AG04449 (cell line): ENCODE measurements around the gene ULK4.

Experiments used
- CTCF ChIA-PET: fragments of 350-600 bp; formaldehyde crosslinking; extraction: SDS; loops from one replicate; lab custom pipeline; 2021; ENCODE audit warnings: antibody characterized with exemption; lab: Yijun Ruan, JAX
- POLR2A ChIA-PET: fragments of 400-600, 350-600 bp; formaldehyde crosslinking; extraction: SDS; loops from one replicate; lab custom pipeline; 2020; ENCODE audit warnings: antibody characterized with exemption, inconsistent platforms; lab: Yijun Ruan, JAX
- DNase-seq: peaks from one replicate; pipeline ENCODE4 v3.0.0-alpha.2; 2010; ENCODE audit warnings: low read depth, low spot score
- H3K4me3 ChIP-seq: 2 replicates; pipeline ENCODE4 v1.5.1; 2011; ENCODE audit warnings: low read depth, mild to moderate bottlenecking, control low read depth, low read length
- TF ChIP-seq, protein P1 (sequence below): IDR thresholded peaks from one replicate; pipeline ENCODE4 v1.5.1; 2011; ENCODE audit warnings: mild to moderate bottlenecking, moderate library complexity, low read length, control low read depth, inconsistent platforms; ENCODE audit not compliant: insufficient read depth; ENCODE audit errors: missing control alignments

ULK4 gene

DNA sequence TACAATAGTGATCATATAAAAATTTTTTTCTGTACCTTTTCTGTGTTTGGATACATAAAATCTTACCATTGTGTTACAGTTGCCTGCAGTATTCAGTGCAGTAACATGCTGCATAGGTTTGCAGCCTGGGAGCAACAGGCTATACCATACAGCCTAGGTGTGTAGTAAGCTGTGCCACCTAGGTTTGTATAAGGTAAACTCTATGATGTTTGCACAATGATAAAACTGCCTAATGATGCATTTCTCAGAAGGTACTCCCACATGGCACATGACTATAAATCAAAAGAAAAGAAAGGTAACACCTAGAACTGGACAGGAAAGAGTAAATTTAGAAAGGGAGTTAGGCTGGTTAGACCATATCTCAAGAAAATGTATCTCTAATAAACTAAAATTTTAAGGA is 293.5 kb downstream of the ULK4 start:
- H3K4me3 ChIP-seq: no peak overlapping the region
- ChIA-PET POLR2A (no interaction called here), CTCF (no interaction called here)
- DNase-seq: no peak
- TF ChIP-seq, protein P1, sequence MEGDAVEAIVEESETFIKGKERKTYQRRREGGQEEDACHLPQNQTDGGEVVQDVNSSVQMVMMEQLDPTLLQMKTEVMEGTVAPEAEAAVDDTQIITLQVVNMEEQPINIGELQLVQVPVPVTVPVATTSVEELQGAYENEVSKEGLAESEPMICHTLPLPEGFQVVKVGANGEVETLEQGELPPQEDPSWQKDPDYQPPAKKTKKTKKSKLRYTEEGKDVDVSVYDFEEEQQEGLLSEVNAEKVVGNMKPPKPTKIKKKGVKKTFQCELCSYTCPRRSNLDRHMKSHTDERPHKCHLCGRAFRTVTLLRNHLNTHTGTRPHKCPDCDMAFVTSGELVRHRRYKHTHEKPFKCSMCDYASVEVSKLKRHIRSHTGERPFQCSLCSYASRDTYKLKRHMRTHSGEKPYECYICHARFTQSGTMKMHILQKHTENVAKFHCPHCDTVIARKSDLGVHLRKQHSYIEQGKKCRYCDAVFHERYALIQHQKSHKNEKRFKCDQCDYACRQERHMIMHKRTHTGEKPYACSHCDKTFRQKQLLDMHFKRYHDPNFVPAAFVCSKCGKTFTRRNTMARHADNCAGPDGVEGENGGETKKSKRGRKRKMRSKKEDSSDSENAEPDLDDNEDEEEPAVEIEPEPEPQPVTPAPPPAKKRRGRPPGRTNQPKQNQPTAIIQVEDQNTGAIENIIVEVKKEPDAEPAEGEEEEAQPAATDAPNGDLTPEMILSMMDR: no peak

- CTCF ChIA-PET: no interaction called here
- POLR2A ChIA-PET: no interaction called here
- no peak for DNase-seq
- H3K4me3 ChIP-seq: no peak overlapping the region
- TF ChIP-seq, protein P1: no peak
These were observed 299.6 kb downstream of the ULK4 start for GRCh38 chr3:41662288-41662687.

GRCh38 chr3:41661796-41662195 is 300.1 kb downstream of the ULK4 start:
- no peak for DNase-seq
- TF ChIP-seq, protein P1: no peak
- ChIA-PET CTCF (no interaction called here), POLR2A (no interaction called here)
- H3K4me3 ChIP-seq: no peak overlapping the region

- DNase-seq: no peak
- TF ChIP-seq, protein P1: no peak
- POLR2A ChIA-PET: no interaction called here
- CTCF ChIA-PET: no interaction called here
- H3K4me3 ChIP-seq: no peak overlapping the region
These were observed 301.4 kb downstream of the ULK4 start for GRCh38 chr3:41660510-41660909.

- H3K4me3 ChIP-seq: no peak overlapping the region
- TF ChIP-seq, protein P1: no peak
- ChIA-PET CTCF (no interaction called here), POLR2A (no interaction called here)
- DNase-seq: no peak
These were observed 308.2 kb downstream of the ULK4 start for GRCh38 chr3:41653571-41654239.

DNA sequence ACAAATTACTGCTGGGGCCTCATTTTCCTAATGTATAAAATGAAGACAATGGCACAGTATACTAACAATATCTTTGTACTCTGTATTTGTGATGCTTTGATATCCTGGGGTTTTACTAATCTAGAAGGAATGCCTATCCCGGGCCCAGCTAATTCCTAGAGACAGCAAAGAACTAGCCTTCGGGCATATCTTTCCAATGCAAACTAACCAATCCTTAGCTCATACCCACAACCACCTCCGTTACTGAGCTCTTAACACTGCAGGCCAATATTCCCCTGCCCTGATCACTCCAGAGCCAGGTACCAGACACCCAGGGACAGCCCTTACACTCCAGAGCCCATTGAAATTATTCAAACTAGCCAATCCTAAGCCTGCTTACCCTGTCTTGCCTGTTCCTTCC is 309.0 kb downstream of the ULK4 start:
- ChIA-PET CTCF (no interaction called here), POLR2A (no interaction called here)
- H3K4me3 ChIP-seq: no peak overlapping the region
- TF ChIP-seq, protein P1: no peak
- no peak for DNase-seq
